Epithelial cell of esophagus (primary cell): ENCODE results near the gene COL15A1.
A peak's percentile ranks its signal among the peaks of the same experiment; 100 is the strongest.

ENCODE experiments used
- DNase-seq: peaks from one replicate; pipeline ENCODE4 v3.0.0; 2010; ENCODE audit warnings: low read depth
- H3K4me3 ChIP-seq: 2 replicates; pipeline ENCODE4 v1.5.1; 2011; ENCODE audit warnings: mild to moderate bottlenecking, low read length, control low read depth
- CTCF ChIP-seq: IDR thresholded peaks from 2 replicates; pipeline ENCODE4 v1.5.1; 2011; ENCODE audit warnings: low read depth, mild to moderate bottlenecking, low read length, control low read depth, inconsistent platforms; ENCODE audit not compliant: insufficient read depth; ENCODE audit errors: missing control alignments

The COL15A1 gene

DNA sequence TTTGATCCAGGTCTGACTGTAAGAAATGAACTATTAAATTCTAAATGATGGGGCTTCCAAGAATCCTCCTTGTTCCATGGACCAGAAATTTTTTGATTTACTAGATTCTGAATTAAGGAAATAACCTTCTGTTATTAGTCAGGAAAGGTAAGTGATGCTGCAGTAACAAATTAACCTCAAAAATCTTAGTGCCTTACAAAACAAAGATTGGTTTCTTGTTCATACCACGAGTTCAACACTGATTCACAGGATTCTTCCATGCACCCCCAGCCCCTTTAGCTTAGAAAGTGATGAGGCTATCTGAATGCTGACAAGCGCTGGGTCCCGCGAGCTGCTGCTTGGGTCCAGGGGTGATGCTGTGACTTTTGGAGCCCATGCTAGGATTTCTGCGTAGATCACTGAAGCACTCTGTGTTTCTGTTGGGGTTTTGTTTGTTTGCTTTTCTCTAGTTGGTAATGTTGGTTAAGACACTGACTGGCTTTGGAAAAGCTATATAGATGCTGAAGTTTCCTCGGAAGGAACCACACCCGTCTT lies 52.3 kb downstream of the COL15A1 start:
- no peak for DNase-seq

GRCh38 chr9:98997604-98998003 lies 53.9 kb downstream of the COL15A1 start:
- no peak for DNase-seq
- no peak for TF ChIP-seq CTCF
- H3K4me3 ChIP-seq = no peak overlapping the region

More for the DNA sequence above, 52.3 kb downstream of the COL15A1 start:
- H3K4me3 ChIP-seq = no peak overlapping the region
- no peak for TF ChIP-seq CTCF

DNA sequence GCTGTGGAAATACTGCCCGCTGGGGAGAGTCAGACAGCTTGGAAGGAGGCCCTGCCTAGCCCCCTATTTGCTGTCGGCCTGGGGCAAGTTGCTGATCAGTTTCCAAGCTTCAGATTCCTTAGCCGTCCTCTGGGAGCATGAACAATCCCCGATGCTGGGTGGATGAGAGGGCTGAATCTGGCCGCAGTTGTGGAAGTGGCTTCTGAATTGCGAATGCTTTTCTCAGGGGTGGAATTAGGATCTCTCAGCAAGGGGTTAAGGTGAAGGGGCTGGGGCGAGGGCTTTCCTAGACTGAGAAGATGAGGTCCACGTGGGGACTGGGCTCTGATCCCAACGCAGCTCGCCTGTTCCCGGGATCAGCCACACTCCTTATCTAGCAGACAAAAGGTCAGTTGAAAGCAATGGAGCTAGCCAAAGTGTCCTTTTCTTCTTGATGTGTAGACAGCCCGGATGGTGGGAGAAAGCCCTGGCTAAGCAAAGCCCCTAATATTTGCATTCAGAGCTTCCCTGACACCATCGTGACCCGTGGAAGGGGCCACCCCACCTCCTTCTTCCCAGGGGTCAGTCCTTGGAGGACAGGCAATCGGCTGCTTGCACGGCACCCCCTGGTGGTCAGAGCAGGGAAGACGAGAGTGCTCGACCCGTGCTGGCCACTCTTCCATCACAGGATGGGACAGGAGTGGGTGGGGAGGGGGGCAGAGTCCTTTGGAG lies 54.9 kb downstream of the COL15A1 start:
- peak; percentile 56 for DNase-seq
- TF ChIP-seq CTCF = peak; percentile 91
- no peak overlapping the region for H3K4me3 ChIP-seq

- no peak for TF ChIP-seq CTCF
- no peak overlapping the region for H3K4me3 ChIP-seq
- no peak for DNase-seq
Observed at GRCh38 chr9:98999152-98999525, 55.4 kb downstream of the COL15A1 start.

GRCh38 chr9:99000476-99001395 lies 57.0 kb downstream of the COL15A1 start:
- no peak overlapping the region for H3K4me3 ChIP-seq
- TF ChIP-seq CTCF = peak; percentile 94
- peak; percentile 82 for DNase-seq

DNA sequence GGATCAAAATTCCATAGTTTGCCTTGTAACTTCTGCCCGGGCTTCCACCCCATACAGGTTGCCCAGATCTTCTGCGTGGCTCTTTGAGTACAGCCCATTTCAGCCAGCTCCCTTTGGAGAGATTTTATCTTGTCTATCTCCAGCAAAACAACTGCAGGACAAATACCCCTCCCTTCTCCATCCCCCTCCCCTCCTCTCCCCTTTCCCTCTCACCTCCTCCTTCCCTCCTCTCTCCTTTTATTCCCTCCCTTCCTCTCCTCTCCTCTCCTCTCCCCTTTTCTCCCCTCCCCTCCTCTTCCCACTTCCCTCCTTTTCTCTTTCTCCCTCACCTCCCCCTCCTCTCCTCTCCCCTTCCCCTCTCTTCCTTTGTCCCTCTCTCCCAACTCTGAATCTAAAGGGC lies 58.2 kb downstream of the COL15A1 start:
- no peak for TF ChIP-seq CTCF
- H3K4me3 ChIP-seq = no peak overlapping the region
- no peak for DNase-seq
